Measurements from ENCODE around the gene CYP2R1.
A peak's percentile ranks its signal among the peaks of the same experiment; 100 is the strongest.

CYP2R1 gene

GRCh38 chr11:14892036-14892556 is at the start of gene CYP2R1:
CYP2R1 (minus strand) TSS chr11:14892231; CDS start chr11:14892205, 26 bp downstream.
- peak within 1 kb of the TSS; percentile 78 for H3K4me3 ChIP-seq (ENCODE audit: low read depth, low read length)
- DNase-seq (ENCODE audit: low read depth): peak; percentile 94

GRCh38 chr11:14938936-14939335 is 46.9 kb upstream of the CYP2R1 start:
- DNase-seq (ENCODE audit: low read depth): no peak

GRCh38 chr11:14934641-14935351 is 42.8 kb upstream of the CYP2R1 start:
- no peak overlapping the region for H3K4me3 ChIP-seq (ENCODE audit: low read depth, low read length)
- no peak for DNase-seq (ENCODE audit: low read depth)

More at GRCh38 chr11:14938936-14939335, 46.9 kb upstream of the CYP2R1 start:
- no peak overlapping the region for H3K4me3 ChIP-seq (ENCODE audit: low read depth, low read length)

- DNase-seq (ENCODE audit: low read depth): no peak
- H3K4me3 ChIP-seq (ENCODE audit: low read depth, low read length): no peak overlapping the region
These were observed 40.4 kb upstream of the CYP2R1 start for GRCh38 chr11:14932447-14932846.

- H3K4me3 ChIP-seq (ENCODE audit: low read depth, low read length): no peak overlapping the region
- no peak for DNase-seq (ENCODE audit: low read depth)
These were observed 38.3 kb upstream of the CYP2R1 start for GRCh38 chr11:14930369-14930768.

- H3K4me3 ChIP-seq (ENCODE audit: low read depth, low read length): no peak overlapping the region
- DNase-seq (ENCODE audit: low read depth): no peak
These were observed 35.1 kb upstream of the CYP2R1 start for GRCh38 chr11:14927146-14927545.

- DNase-seq (ENCODE audit: low read depth): no peak
- no peak overlapping the region for H3K4me3 ChIP-seq (ENCODE audit: low read depth, low read length)
These were observed 32.3 kb upstream of the CYP2R1 start for GRCh38 chr11:14924318-14924717.

GRCh38 chr11:14916403-14916802 is 24.4 kb upstream of the CYP2R1 start:
- H3K4me3 ChIP-seq (ENCODE audit: low read depth, low read length): no peak overlapping the region

GRCh38 chr11:14914536-14914935 is 22.5 kb upstream of the CYP2R1 start:
- no peak overlapping the region for H3K4me3 ChIP-seq (ENCODE audit: low read depth, low read length)
- DNase-seq (ENCODE audit: low read depth): no peak

More at GRCh38 chr11:14916403-14916802, 24.4 kb upstream of the CYP2R1 start:
- DNase-seq (ENCODE audit: low read depth): no peak

- H3K4me3 ChIP-seq (ENCODE audit: low read depth, low read length): no peak overlapping the region
- no peak for DNase-seq (ENCODE audit: low read depth)
These were observed 16.3 kb upstream of the CYP2R1 start for GRCh38 chr11:14908214-14908880.

GRCh38 chr11:14907411-14908213 is 15.6 kb upstream of the CYP2R1 start:
- no peak overlapping the region for H3K4me3 ChIP-seq (ENCODE audit: low read depth, low read length)
- DNase-seq (ENCODE audit: low read depth): no peak

GRCh38 chr11:14906993-14907392 is 15.0 kb upstream of the CYP2R1 start:
- no peak overlapping the region for H3K4me3 ChIP-seq (ENCODE audit: low read depth, low read length)
- DNase-seq (ENCODE audit: low read depth): no peak

- H3K4me3 ChIP-seq (ENCODE audit: low read depth, low read length): no peak overlapping the region
- no peak for DNase-seq (ENCODE audit: low read depth)
These were observed 14.5 kb upstream of the CYP2R1 start for GRCh38 chr11:14906578-14906977.

- H3K4me3 ChIP-seq (ENCODE audit: low read depth, low read length): peak overlapping the region; percentile 54
- no peak for DNase-seq (ENCODE audit: low read depth)
These were observed 13.3 kb upstream of the CYP2R1 start for GRCh38 chr11:14905104-14906033.

- peak overlapping the region; percentile 54 for H3K4me3 ChIP-seq (ENCODE audit: low read depth, low read length)
- DNase-seq (ENCODE audit: low read depth): no peak
These were observed 12.7 kb upstream of the CYP2R1 start for GRCh38 chr11:14904745-14905103.

- DNase-seq (ENCODE audit: low read depth): no peak
- H3K4me3 ChIP-seq (ENCODE audit: low read depth, low read length): no peak overlapping the region
These were observed 10.8 kb upstream of the CYP2R1 start for GRCh38 chr11:14902650-14903350.

GRCh38 chr11:14898906-14899305 is 6.9 kb upstream of the CYP2R1 start:
- H3K4me3 ChIP-seq (ENCODE audit: low read depth, low read length): no peak overlapping the region
- DNase-seq (ENCODE audit: low read depth): no peak

GRCh38 chr11:14898355-14898754 is 6.3 kb upstream of the CYP2R1 start:
- H3K4me3 ChIP-seq (ENCODE audit: low read depth, low read length): no peak overlapping the region
- DNase-seq (ENCODE audit: low read depth): no peak
